WTC11 (cell line): Measurements from ENCODE around the gene ARHGEF38. TPM values are rescaled to one million over a fixed set of nuclear protein-coding genes. Genes with fewer than 3 reads are reported as not detected.
"Not testable (repeated sequence)": the region's sequence is repeated elsewhere in the genome, so short reads cannot be mapped to it uniquely, and the experiment has no call there.

Experiments used
- ATAC-seq: fragments of 200-7000 bp; cut with Tn5 transposase; 2 replicates; pipeline ENCODE4 v1.10.0; 2021; ENCODE audit warnings: mild to moderate bottlenecking, moderate library complexity
- CTCF ChIA-PET: fragments of 300-600 bp; sonication (Branson Sonifier 250); formaldehyde crosslinking; loops from one replicate; lab custom pipeline; 2021; ENCODE audit warnings: antibody characterized with exemption; lab: Charles Lee
- POLR2A ChIA-PET: fragments of 350-600 bp; sonication (Branson Sonifier 250); formaldehyde crosslinking; loops from one replicate; lab custom pipeline; 2021; ENCODE audit warnings: antibody characterized with exemption; lab: Charles Lee
- DNase-seq: peaks from one replicate; pipeline ENCODE4 v3.0.0; 2021; ENCODE audit warnings: low spot score
- H3K27ac Mint-ChIP-seq: 2 replicates; pipeline ENCODE4 v1.8.0; 2021; ENCODE audit warnings: mixed read lengths
- H3K27me3 Mint-ChIP-seq: 2 replicates; pipeline ENCODE4 v1.8.0; 2021; ENCODE audit warnings: low read depth, mild to moderate bottlenecking, moderate library complexity, mixed read lengths
- H3K36me3 Mint-ChIP-seq: 2 replicates; pipeline ENCODE4 v1.8.0; 2021; ENCODE audit warnings: mixed read lengths
- H3K4me1 Mint-ChIP-seq: 2 replicates; pipeline ENCODE4 v1.8.0; 2022; ENCODE audit warnings: mixed read lengths
- H3K4me3 Mint-ChIP-seq: 2 replicates; pipeline ENCODE4 v1.8.0; 2021; ENCODE audit warnings: mild to moderate bottlenecking, moderate library complexity, mixed read lengths
- H3K9me3 Mint-ChIP-seq: 2 replicates; pipeline ENCODE4 v1.8.0; 2021; ENCODE audit warnings: mixed read lengths
- total RNA-seq: library from RNA; stranded (reverse); gene quantifications from 3 replicates; pipeline ENCODE4 v1.2.3, GENCODE V29; 2021

Gene ARHGEF38
- total RNA-seq, 1 experiment from 2014 or later = not detected

DNA sequence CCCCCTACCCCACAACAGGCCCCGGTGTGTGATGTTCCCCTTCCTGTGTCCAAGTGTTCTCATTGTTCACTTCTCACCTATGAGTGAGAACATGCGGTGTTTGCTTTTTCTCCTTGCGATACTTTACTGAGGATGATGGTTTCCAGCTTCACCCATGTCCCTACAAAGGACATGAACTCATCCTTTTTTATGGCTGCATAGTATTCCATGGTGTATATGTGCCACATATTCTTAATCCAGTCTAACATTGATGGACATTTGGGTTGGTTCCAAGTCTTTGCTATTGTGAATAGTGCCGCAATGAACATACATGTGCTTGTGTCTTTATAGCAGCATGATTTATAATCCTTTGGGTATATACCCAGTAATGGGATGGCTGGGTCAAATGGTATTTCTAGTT is 177.5 kb downstream of the ARHGEF38 start:
- Mint-ChIP-seq H3K9me3 (peaks cover 51% of the 10 kb centered on the region), H3K36me3 (peaks cover 71% of the 10 kb centered on the region)
- H3K4me1 Mint-ChIP-seq, H3K27me3 Mint-ChIP-seq, ATAC-seq, H3K4me3 Mint-ChIP-seq, POLR2A ChIA-PET, H3K27ac Mint-ChIP-seq, CTCF ChIA-PET, DNase-seq: not testable (repeated sequence)

Other genes starting within 250 kb of the ARHGEF38 start
- gene PPA2, start 78.6 kb upstream of the ARHGEF38 start, total RNA-seq = 50.8 to 69.0 TPM (median 64.0 TPM) in 3 replicates
- 10.0 to 12.6 TPM (median 10.8 TPM) in 3 replicates for gene INTS12, start 156.1 kb downstream of the ARHGEF38 start, total RNA-seq
- 21.7 to 25.4 TPM (median 23.9 TPM) in 3 replicates for gene GSTCD, start 156.2 kb downstream of the ARHGEF38 start, total RNA-seq